Retinal pigment epithelial cell (primary cell): ENCODE results near the gene CD1C.
"Not testable (repeated sequence)": the region's sequence is repeated elsewhere in the genome, so short reads cannot be mapped to it uniquely, and the experiment has no call there.

Experiments used
- DNase-seq: peaks from one replicate; pipeline ENCODE4 v3.0.0-alpha.2; 2010; ENCODE audit warnings: low read depth
- H3K4me3 ChIP-seq: 2 replicates; pipeline ENCODE4 v1.5.1; 2011; ENCODE audit warnings: mild to moderate bottlenecking, low read length, control low read depth, moderate library complexity
- TF ChIP-seq, protein P1 (sequence below): conservative IDR thresholded peaks from 2 replicates; pipeline ENCODE4 v1.5.1; 2011; ENCODE audit warnings: low read depth, low read length, control low read depth, inconsistent platforms

The CD1C gene

DNA sequence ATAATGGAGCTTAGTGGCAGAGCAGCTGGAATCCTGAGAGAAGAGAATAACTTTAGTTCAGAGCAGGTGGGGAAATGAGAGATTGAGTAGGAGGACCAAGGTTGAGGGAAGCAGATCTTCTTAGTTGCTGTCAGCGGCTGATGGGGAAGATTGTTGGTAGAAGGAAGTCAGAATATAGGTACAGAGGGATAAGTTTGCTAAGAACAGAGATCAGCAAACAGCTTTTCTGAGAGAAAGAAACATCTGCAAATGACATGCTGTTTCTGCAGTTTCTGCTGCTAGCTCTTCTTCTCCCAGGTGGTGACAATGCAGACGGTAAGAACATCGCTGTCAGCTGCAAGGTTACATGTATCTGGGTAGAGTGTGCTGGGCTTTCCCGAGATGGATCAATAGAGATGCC lies at the start of gene CD1C:
CD1C (plus strand) TSS at position 113 of the 400 bp plus-strand sequence; CDS start at position 255, 142 bp downstream.
- no peak for DNase-seq
- TF ChIP-seq, protein P1, sequence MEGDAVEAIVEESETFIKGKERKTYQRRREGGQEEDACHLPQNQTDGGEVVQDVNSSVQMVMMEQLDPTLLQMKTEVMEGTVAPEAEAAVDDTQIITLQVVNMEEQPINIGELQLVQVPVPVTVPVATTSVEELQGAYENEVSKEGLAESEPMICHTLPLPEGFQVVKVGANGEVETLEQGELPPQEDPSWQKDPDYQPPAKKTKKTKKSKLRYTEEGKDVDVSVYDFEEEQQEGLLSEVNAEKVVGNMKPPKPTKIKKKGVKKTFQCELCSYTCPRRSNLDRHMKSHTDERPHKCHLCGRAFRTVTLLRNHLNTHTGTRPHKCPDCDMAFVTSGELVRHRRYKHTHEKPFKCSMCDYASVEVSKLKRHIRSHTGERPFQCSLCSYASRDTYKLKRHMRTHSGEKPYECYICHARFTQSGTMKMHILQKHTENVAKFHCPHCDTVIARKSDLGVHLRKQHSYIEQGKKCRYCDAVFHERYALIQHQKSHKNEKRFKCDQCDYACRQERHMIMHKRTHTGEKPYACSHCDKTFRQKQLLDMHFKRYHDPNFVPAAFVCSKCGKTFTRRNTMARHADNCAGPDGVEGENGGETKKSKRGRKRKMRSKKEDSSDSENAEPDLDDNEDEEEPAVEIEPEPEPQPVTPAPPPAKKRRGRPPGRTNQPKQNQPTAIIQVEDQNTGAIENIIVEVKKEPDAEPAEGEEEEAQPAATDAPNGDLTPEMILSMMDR, result no peak
- no peak within 1 kb of the TSS for H3K4me3 ChIP-seq

DNA sequence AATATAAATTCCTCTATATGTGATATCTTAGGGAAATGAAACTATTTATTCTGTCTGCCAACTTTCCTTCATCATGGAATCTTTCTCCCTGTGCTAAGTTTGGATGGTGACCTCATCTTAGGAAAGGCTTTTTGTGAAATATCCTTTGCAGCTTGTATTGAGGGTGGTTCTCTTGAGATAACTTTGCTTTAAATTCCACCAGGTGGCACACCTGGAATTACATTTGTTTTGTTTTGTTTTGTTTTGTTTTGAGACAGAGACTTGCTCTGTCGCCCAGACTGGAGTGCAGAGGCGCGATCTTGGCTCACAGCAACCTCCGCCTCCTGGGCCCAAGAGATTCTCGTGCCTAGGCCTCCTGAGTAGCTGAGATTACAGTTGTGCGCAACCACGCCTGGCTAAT lies 43.1 kb upstream of the CD1C start:
- no peak for DNase-seq
- no peak overlapping the region for H3K4me3 ChIP-seq
- TF ChIP-seq, protein P1, result no peak

DNA sequence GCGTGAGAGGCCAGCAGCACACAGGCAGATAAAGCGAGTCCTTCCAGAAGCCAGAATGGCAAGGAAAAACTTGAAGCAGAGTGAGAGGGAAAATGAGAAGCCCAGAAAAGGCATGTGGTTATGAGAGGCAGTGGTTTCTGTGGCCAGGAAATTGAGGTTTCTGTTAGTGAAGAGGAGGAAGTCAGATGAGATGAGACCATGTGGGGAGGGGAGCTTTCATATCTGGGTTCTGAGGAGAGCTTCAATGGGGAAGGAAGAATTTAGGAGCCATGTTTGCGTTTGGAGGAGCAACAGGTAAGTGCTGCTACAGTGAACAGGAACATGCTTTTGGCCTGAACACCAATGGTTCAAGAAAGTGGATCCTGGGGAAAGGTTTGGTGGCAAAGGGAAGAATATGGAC lies 41.6 kb upstream of the CD1C start:
- DNase-seq, result no peak
- no peak overlapping the region for H3K4me3 ChIP-seq
- TF ChIP-seq, protein P1, result no peak

DNA sequence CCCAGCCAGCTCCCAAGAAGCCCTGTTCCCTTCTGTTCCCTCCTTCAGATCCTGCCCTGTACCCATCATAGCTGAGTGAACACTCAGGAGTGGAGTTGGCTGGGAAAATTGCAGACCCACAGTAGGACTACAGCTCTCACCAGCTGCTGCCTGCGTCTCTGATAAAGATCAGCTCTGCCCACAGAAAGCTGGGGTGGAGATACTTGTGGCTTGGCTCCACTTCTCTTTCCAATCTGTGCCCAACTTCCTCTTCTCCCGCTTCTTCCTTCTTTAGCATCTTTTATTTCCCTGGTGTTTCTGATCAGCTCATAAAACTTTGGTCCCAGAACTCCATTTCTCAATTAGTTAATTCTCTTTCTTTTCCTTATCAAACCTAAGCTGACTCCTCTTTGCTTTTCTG lies 41.0 kb upstream of the CD1C start:
- no peak for DNase-seq
- TF ChIP-seq, protein P1, result no peak
- H3K4me3 ChIP-seq, result no peak overlapping the region

DNA sequence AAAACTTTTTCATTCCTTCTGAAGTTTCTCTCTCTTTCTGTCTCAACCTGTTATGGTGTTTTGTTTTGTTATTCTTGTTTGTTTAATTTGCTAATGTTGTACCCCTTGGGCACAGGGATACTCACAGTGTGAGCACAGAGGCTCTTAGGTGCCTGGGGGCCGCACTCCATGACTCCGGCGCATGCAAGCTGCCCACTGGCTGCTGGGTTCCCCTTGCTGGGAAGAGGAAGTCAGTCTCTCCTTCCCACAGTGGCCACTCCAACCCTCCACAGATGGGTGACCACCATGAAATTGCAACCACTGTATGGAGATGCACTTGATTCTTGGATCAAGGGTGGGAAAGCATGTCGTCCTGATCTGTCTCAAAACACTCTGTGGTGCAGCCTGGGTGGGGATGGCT lies 40.1 kb upstream of the CD1C start:
- no peak overlapping the region for H3K4me3 ChIP-seq
- TF ChIP-seq, protein P1, result no peak

DNA sequence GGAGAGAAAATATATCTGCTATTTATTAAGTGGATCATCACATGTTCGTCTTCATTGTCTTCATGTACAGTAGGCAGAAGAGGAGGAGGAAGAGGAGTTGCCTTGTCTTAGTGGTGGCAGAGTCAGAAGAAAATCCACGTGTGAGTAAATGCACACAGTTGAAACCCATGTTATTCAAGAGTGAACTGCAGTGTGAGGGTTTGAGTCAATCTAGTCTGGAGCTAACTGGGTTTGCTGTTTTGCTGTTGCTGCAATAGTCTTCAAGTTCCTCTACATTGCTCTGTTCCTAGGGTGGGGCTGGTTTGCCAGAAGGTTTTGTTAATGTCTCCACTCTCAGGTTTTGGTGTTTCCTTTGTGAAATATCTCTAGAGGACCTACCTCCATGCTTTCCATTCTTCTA lies 38.6 kb upstream of the CD1C start:
- no peak overlapping the region for H3K4me3 ChIP-seq
- TF ChIP-seq, protein P1, result no peak
- no peak for DNase-seq

More for the DNA sequence above, 40.1 kb upstream of the CD1C start:
- no peak for DNase-seq

DNA sequence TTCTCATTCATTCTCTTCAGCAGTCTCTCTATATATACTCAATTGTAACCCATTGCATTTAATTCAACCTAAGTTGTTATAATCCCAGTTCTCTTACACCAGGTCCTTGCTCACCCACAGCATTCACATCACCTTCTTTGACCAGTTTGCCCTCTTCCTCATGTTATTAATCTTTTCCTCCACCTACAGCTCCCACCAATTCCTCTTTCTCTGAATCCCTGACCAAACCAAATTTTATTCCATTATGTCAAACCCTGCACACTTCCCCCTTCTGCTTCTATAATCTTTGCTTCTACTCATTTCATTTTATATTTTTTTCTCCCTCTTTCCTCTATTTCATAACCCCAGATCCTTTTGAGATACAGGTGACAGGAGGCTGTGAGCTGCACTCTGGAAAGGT lies 34.1 kb upstream of the CD1C start:
- DNase-seq, result no peak
- TF ChIP-seq, protein P1, result no peak
- H3K4me3 ChIP-seq, result no peak overlapping the region

DNA sequence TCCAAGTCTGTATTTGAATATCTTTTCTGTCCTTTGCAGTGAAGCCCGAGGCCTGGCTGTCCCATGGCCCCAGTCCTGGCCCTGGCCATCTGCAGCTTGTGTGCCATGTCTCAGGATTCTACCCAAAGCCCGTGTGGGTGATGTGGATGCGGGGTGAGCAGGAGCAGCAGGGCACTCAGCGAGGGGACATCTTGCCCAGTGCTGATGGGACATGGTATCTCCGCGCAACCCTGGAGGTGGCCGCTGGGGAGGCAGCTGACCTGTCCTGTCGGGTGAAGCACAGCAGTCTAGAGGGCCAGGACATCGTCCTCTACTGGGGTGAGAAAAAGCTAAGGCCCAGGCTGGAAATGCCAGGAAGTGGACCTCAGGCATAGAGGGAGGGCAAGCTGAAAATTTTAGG lies 33.0 kb upstream of the CD1C start:
- not testable (repeated sequence) for H3K4me3 ChIP-seq, DNase-seq
